Measurements from ENCODE around the gene MAMDC4. TPM values are rescaled to one million over a fixed set of nuclear protein-coding genes. Genes with fewer than 3 reads are reported as not detected.

MAMDC4 gene
- total RNA-seq, 1 donor from 2014 or later = 4.8 TPM

- no peak for DNase-seq (ENCODE audit: low read depth)
- H3K4me3 ChIP-seq (ENCODE audit: low read depth, low read length) = no peak overlapping the region
- TF ChIP-seq, protein P1, sequence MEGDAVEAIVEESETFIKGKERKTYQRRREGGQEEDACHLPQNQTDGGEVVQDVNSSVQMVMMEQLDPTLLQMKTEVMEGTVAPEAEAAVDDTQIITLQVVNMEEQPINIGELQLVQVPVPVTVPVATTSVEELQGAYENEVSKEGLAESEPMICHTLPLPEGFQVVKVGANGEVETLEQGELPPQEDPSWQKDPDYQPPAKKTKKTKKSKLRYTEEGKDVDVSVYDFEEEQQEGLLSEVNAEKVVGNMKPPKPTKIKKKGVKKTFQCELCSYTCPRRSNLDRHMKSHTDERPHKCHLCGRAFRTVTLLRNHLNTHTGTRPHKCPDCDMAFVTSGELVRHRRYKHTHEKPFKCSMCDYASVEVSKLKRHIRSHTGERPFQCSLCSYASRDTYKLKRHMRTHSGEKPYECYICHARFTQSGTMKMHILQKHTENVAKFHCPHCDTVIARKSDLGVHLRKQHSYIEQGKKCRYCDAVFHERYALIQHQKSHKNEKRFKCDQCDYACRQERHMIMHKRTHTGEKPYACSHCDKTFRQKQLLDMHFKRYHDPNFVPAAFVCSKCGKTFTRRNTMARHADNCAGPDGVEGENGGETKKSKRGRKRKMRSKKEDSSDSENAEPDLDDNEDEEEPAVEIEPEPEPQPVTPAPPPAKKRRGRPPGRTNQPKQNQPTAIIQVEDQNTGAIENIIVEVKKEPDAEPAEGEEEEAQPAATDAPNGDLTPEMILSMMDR (conservative IDR thresholded peaks at IDR 0.05; ENCODE audit: low read depth, low read length) = no peak
Measured at GRCh38 chr9:136855461-136856078, 3.4 kb downstream of the MAMDC4 start.

DNA sequence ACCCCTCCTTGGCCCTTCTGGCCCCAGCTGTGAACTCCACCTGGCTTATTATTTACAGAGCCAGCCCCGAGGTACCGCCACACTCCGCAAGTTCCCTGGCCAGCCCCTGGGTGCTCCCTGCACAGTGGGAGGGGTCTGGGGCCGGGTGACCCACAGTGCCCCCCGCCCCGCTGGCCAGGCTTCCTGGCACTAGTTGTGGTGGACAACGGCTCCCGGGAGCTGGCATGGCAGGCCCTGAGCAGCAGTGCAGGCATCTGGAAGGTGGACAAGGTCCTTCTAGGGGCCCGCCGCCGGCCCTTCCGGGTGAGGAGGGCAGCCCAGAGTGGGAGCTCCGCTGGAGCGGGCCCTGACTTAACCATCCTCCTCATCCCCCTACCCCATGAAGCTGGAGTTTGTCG, 3.9 kb downstream of the MAMDC4 start:
- TF ChIP-seq, protein P1 (conservative IDR thresholded peaks at IDR 0.05; ENCODE audit: low read depth, low read length) = no peak
- DNase-seq (ENCODE audit: low read depth) = no peak

GRCh38 chr9:136856541-136857141, 4.5 kb downstream of the MAMDC4 start:
- DNase-seq (ENCODE audit: low read depth) = no peak
- TF ChIP-seq, protein P1 (conservative IDR thresholded peaks at IDR 0.05; ENCODE audit: low read depth, low read length) = no peak
- H3K4me3 ChIP-seq (ENCODE audit: low read depth, low read length) = no peak overlapping the region

More for the DNA sequence above, 3.9 kb downstream of the MAMDC4 start:
- H3K4me3 ChIP-seq (ENCODE audit: low read depth, low read length) = no peak overlapping the region

DNA sequence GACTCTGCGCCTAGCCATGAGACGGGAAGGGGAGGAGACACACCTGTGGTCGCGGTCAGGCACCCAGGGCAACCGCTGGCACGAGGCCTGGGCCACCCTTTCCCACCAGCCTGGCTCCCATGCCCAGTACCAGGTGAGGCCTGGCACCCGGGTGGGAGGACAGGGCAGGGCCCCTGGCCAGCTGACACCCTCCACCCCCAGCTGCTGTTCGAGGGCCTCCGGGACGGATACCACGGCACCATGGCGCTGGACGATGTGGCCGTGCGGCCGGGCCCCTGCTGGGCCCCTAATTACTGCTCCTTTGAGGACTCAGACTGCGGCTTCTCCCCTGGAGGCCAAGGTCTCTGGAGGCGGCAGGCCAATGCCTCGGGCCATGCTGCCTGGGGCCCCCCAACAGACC, 5.0 kb downstream of the MAMDC4 start:
- no peak for DNase-seq (ENCODE audit: low read depth)
- TF ChIP-seq, protein P1 (conservative IDR thresholded peaks at IDR 0.05; ENCODE audit: low read depth, low read length) = no peak
- no peak overlapping the region for H3K4me3 ChIP-seq (ENCODE audit: low read depth, low read length)

- TF ChIP-seq, protein P1 (conservative IDR thresholded peaks at IDR 0.05; ENCODE audit: low read depth, low read length) = no peak
- no peak for DNase-seq (ENCODE audit: low read depth)
- no peak overlapping the region for H3K4me3 ChIP-seq (ENCODE audit: low read depth, low read length)
Measured at GRCh38 chr9:136857581-136858412, 5.7 kb downstream of the MAMDC4 start.

DNA sequence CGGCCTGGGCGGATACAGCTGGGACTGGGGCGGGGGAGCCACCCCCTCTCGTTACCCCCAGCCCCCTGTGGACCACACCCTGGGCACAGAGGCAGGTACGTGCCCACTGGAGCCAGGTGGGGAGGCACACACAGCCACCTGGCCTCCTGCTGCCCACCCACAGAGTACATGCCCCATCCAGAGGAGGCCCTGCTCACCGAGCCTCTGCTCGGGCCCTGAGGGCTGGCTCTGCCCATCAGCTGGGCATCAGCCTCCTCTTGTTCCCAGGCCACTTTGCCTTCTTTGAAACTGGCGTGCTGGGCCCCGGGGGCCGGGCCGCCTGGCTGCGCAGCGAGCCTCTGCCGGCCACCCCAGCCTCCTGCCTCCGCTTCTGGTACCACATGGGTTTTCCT, 6.3 kb downstream of the MAMDC4 start:
- TF ChIP-seq, protein P1 (conservative IDR thresholded peaks at IDR 0.05; ENCODE audit: low read depth, low read length) = no peak
- no peak for DNase-seq (ENCODE audit: low read depth)
- no peak overlapping the region for H3K4me3 ChIP-seq (ENCODE audit: low read depth, low read length)
